SK-N-SH treated with all-trans-retinoic acid at 6 μM for 48 hours (cell line): Measurements from ENCODE around the gene DCHS2.

Experiments
- ATAC-seq: fragments of 200-7000 bp; cut with Tn5 transposase; 3 replicates; pipeline ENCODE4 v1.9.1; 2020; ENCODE audit warnings: mild to moderate bottlenecking, moderate library complexity
- ARNTL ChIP-seq: fragments of 450-650 bp; formaldehyde crosslinking; IDR thresholded peaks from 2 replicates; pipeline ENCODE4 v1.5.0; 2020; ENCODE audit warnings: low read depth, mild to moderate bottlenecking, moderate library complexity, borderline replicate concordance
- BACH2 ChIP-seq: fragments of 250-450 bp; sonication (Bioruptor Pico); IDR thresholded peaks from 2 replicates; pipeline ENCODE4 v1.9.0; 2021; ENCODE audit warnings: mild to moderate bottlenecking, borderline replicate concordance
- CREB5 ChIP-seq: fragments of 250-450 bp; sonication (Bioruptor Pico); IDR thresholded peaks from 2 replicates; pipeline ENCODE4 v1.5.1; 2020; ENCODE audit warnings: low read depth, mild to moderate bottlenecking, moderate library complexity
- CSDC2 ChIP-seq: fragments of 250-450 bp; sonication (Bioruptor Pico); IDR thresholded peaks from 2 replicates; pipeline ENCODE4 v1.5.0; 2020; ENCODE audit warnings: mild to moderate bottlenecking, moderate library complexity
- ESRRG ChIP-seq: fragments of 250-450 bp; sonication (Bioruptor Pico); IDR thresholded peaks from 2 replicates; pipeline ENCODE4 v1.6.1; 2021; ENCODE audit warnings: mild to moderate bottlenecking
- GLIS3 ChIP-seq: fragments of 250-450 bp; sonication (Bioruptor Pico); IDR thresholded peaks from 2 replicates; pipeline ENCODE4 v1.5.0; 2020; ENCODE audit warnings: mild to moderate bottlenecking, moderate library complexity
- ISL1 ChIP-seq: fragments of 250-450 bp; sonication (Bioruptor Pico); IDR thresholded peaks from 2 replicates; pipeline ENCODE4 v2.1.2; 2022; ENCODE audit warnings: mild to moderate bottlenecking, moderate library complexity
- OSR1 ChIP-seq: fragments of 250-450 bp; sonication (Bioruptor Pico); IDR thresholded peaks from 2 replicates; pipeline ENCODE4 v1.8.0; 2022; ENCODE audit warnings: moderate library complexity, mild to moderate bottlenecking, inconsistent platforms
- POU6F1 ChIP-seq: fragments of 250-450 bp; sonication (Bioruptor Pico); IDR thresholded peaks from 2 replicates; pipeline ENCODE4 v1.8.0; 2021; ENCODE audit warnings: low read depth, mild to moderate bottlenecking, moderate library complexity, borderline replicate concordance
- PPARA ChIP-seq: fragments of 250-450 bp; sonication (Bioruptor Pico); IDR thresholded peaks from 2 replicates; pipeline ENCODE4 v1.5.0; 2020; ENCODE audit warnings: mild to moderate bottlenecking, borderline replicate concordance
- RARB ChIP-seq: fragments of 250-450 bp; sonication (Bioruptor Pico); IDR thresholded peaks from 2 replicates; pipeline ENCODE4 v1.8.0; 2021; ENCODE audit warnings: mild to moderate bottlenecking, moderate library complexity
- TCF4 ChIP-seq: fragments of 250-450 bp; sonication (Bioruptor Pico); IDR thresholded peaks from 2 replicates; pipeline ENCODE4 v1.8.0; 2021; ENCODE audit warnings: mild to moderate bottlenecking, moderate library complexity, borderline replicate concordance
- TOX ChIP-seq: fragments of 250-450 bp; sonication (Bioruptor Pico); IDR thresholded peaks from 2 replicates; pipeline ENCODE4 v1.8.0; 2021; ENCODE audit warnings: mild to moderate bottlenecking, moderate library complexity, borderline replicate concordance
- ZC3H10 ChIP-seq: fragments of 250-450 bp; sonication (Bioruptor Pico); IDR thresholded peaks from 2 replicates; pipeline ENCODE4 v1.5.1; 2021; ENCODE audit warnings: mild to moderate bottlenecking, moderate library complexity
- ZFP3 ChIP-seq: fragments of 250-450 bp; sonication (Bioruptor Pico); IDR thresholded peaks from 2 replicates; pipeline ENCODE4 v1.5.0; 2020; ENCODE audit warnings: mild to moderate bottlenecking, moderate library complexity
- ZFP30 ChIP-seq: fragments of 450-650 bp; formaldehyde crosslinking; IDR thresholded peaks from 2 replicates; pipeline ENCODE4 v1.5.0; 2022; ENCODE audit warnings: mild to moderate bottlenecking, moderate library complexity
- ZNF565 ChIP-seq: fragments of 450-650 bp; formaldehyde crosslinking; conservative IDR thresholded peaks from 2 replicates; pipeline ENCODE4 v1.5.0; 2020; ENCODE audit warnings: low read depth, mild to moderate bottlenecking, moderate library complexity
- ZNF70 ChIP-seq: fragments of 450-650 bp; formaldehyde crosslinking; IDR thresholded peaks from 2 replicates; pipeline ENCODE4 v1.5.0; 2020; ENCODE audit warnings: mild to moderate bottlenecking, moderate library complexity
- ZNF8 ChIP-seq: fragments of 450-650 bp; formaldehyde crosslinking; IDR thresholded peaks from 2 replicates; pipeline ENCODE4 v1.5.0; 2020; ENCODE audit warnings: mild to moderate bottlenecking, moderate library complexity
- TF ChIP-seq, protein P1 (sequence below): fragments of 250-450 bp; sonication (Bioruptor Pico); IDR thresholded peaks from 2 replicates; pipeline ENCODE4 v1.8.0; 2020; ENCODE audit warnings: mild to moderate bottlenecking, moderate library complexity, borderline replicate concordance
- TF ChIP-seq, protein P2 (sequence below): fragments of 250-450 bp; sonication (Bioruptor Pico); IDR thresholded peaks from 2 replicates; pipeline ENCODE4 v1.5.0; 2020; ENCODE audit warnings: mild to moderate bottlenecking, moderate library complexity
- TF ChIP-seq, protein P3 (sequence below): fragments of 250-450 bp; sonication (Bioruptor Pico); IDR thresholded peaks from 2 replicates; pipeline ENCODE4 v1.5.1; 2021; ENCODE audit warnings: mild to moderate bottlenecking, moderate library complexity

Gene DCHS2

GRCh38 chr4:154519214-154519613 is 27.6 kb upstream of the DCHS2 start (continued):
- TF ChIP-seq POU6F1, result no peak
- no peak for TF ChIP-seq ARNTL (CRISPR knock-in tag)
- TF ChIP-seq ZNF565 (CRISPR knock-in tag), result no peak
- no peak for TF ChIP-seq TOX
- TF ChIP-seq PPARA (CRISPR knock-in tag), result no peak
- no peak for TF ChIP-seq ZFP3
- TF ChIP-seq ZC3H10 (CRISPR knock-in tag), result no peak
- TF ChIP-seq RARB, result no peak
- no peak for TF ChIP-seq GLIS3 (CRISPR knock-in tag)
- no peak for TF ChIP-seq ZNF8 (CRISPR knock-in tag)
- TF ChIP-seq ZNF70 (CRISPR knock-in tag), result no peak
- no peak for TF ChIP-seq ISL1 (CRISPR knock-in tag)
- TF ChIP-seq CSDC2 (CRISPR knock-in tag), result no peak
- TF ChIP-seq ZFP30, result no peak

DNA sequence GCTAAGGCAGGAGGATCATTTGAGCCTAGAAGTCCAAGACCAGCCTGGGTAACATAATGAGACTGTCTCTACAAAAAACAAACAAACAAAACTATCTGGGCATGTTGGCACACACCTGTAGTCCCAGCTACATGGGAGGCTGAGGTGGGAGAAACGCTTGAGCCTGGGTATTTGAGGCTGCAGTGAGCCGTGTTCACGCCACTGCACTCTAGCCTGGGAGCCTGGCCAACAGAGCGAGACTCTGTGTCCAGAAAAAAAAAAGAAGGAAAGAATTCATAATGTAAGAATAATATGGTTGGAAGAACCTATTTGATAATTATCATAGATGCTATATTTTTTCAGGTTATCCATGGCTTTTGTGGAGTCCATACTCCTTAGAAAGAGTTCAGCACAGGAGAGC is 26.0 kb upstream of the DCHS2 start:
- ATAC-seq, result no peak
- TF ChIP-seq ISL1 (CRISPR knock-in tag), result no peak
- TF ChIP-seq, protein P1, sequence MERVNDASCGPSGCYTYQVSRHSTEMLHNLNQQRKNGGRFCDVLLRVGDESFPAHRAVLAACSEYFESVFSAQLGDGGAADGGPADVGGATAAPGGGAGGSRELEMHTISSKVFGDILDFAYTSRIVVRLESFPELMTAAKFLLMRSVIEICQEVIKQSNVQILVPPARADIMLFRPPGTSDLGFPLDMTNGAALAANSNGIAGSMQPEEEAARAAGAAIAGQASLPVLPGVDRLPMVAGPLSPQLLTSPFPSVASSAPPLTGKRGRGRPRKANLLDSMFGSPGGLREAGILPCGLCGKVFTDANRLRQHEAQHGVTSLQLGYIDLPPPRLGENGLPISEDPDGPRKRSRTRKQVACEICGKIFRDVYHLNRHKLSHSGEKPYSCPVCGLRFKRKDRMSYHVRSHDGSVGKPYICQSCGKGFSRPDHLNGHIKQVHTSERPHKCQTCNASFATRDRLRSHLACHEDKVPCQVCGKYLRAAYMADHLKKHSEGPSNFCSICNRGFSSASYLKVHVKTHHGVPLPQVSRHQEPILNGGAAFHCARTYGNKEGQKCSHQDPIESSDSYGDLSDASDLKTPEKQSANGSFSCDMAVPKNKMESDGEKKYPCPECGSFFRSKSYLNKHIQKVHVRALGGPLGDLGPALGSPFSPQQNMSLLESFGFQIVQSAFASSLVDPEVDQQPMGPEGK (CRISPR knock-in tag), result no peak
- no peak for TF ChIP-seq ZNF8 (CRISPR knock-in tag)
- TF ChIP-seq, protein P2, sequence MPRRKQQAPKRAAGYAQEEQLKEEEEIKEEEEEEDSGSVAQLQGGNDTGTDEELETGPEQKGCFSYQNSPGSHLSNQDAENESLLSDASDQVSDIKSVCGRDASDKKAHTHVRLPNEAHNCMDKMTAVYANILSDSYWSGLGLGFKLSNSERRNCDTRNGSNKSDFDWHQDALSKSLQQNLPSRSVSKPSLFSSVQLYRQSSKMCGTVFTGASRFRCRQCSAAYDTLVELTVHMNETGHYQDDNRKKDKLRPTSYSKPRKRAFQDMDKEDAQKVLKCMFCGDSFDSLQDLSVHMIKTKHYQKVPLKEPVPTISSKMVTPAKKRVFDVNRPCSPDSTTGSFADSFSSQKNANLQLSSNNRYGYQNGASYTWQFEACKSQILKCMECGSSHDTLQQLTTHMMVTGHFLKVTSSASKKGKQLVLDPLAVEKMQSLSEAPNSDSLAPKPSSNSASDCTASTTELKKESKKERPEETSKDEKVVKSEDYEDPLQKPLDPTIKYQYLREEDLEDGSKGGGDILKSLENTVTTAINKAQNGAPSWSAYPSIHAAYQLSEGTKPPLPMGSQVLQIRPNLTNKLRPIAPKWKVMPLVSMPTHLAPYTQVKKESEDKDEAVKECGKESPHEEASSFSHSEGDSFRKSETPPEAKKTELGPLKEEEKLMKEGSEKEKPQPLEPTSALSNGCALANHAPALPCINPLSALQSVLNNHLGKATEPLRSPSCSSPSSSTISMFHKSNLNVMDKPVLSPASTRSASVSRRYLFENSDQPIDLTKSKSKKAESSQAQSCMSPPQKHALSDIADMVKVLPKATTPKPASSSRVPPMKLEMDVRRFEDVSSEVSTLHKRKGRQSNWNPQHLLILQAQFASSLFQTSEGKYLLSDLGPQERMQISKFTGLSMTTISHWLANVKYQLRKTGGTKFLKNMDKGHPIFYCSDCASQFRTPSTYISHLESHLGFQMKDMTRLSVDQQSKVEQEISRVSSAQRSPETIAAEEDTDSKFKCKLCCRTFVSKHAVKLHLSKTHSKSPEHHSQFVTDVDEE (CRISPR knock-in tag), result no peak
- no peak for TF ChIP-seq CREB5 (CRISPR knock-in tag)
- no peak for TF ChIP-seq ZC3H10 (CRISPR knock-in tag)
- no peak for TF ChIP-seq POU6F1
- no peak for TF ChIP-seq ZFP3
- TF ChIP-seq, protein P3, sequence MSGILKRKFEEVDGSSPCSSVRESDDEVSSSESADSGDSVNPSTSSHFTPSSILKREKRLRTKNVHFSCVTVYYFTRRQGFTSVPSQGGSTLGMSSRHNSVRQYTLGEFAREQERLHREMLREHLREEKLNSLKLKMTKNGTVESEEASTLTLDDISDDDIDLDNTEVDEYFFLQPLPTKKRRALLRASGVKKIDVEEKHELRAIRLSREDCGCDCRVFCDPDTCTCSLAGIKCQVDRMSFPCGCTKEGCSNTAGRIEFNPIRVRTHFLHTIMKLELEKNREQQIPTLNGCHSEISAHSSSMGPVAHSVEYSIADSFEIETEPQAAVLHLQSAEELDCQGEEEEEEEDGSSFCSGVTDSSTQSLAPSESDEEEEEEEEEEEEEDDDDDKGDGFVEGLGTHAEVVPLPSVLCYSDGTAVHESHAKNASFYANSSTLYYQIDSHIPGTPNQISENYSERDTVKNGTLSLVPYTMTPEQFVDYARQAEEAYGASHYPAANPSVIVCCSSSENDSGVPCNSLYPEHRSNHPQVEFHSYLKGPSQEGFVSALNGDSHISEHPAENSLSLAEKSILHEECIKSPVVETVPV, result no peak
- no peak for TF ChIP-seq CSDC2 (CRISPR knock-in tag)
- TF ChIP-seq TCF4, result no peak
- TF ChIP-seq ZNF565 (CRISPR knock-in tag), result no peak
- no peak for TF ChIP-seq PPARA (CRISPR knock-in tag)
- no peak for TF ChIP-seq RARB
- TF ChIP-seq ESRRG (CRISPR knock-in tag), result no peak
- no peak for TF ChIP-seq ZNF70 (CRISPR knock-in tag)
- TF ChIP-seq OSR1 (CRISPR knock-in tag), result no peak
- TF ChIP-seq BACH2 (CRISPR knock-in tag), result no peak
- no peak for TF ChIP-seq ZFP30
- no peak for TF ChIP-seq ARNTL (CRISPR knock-in tag)
